Esophagus squamous epithelium (tissue), 4 donors: ENCODE data around the gene CDH13.

ENCODE experiments used
- POLR2A ChIP-seq, 4 donors: fragments of 450-650 bp; IDR thresholded peaks; one replicate each; pipeline ENCODE4 v1.6.1; 2017; ENCODE audit warnings: antibody characterized with exemption in 4 of 4, mild to moderate bottlenecking in 4 of 4, moderate library complexity in 3 of 4
- TF ChIP-seq, protein P1 (sequence below), 6 experiments: fragments of 450-650 bp in 4 of 6; fragments of 200-600 bp in 2 of 6; sonication (generic) in 2 of 6; IDR thresholded peaks; one replicate each; pipeline ENCODE4 v1.5.1; 2016 to 2019; ENCODE audit warnings: antibody characterized with exemption in 6 of 6, mild to moderate bottlenecking in 4 of 6, moderate library complexity in 4 of 6

DNA sequence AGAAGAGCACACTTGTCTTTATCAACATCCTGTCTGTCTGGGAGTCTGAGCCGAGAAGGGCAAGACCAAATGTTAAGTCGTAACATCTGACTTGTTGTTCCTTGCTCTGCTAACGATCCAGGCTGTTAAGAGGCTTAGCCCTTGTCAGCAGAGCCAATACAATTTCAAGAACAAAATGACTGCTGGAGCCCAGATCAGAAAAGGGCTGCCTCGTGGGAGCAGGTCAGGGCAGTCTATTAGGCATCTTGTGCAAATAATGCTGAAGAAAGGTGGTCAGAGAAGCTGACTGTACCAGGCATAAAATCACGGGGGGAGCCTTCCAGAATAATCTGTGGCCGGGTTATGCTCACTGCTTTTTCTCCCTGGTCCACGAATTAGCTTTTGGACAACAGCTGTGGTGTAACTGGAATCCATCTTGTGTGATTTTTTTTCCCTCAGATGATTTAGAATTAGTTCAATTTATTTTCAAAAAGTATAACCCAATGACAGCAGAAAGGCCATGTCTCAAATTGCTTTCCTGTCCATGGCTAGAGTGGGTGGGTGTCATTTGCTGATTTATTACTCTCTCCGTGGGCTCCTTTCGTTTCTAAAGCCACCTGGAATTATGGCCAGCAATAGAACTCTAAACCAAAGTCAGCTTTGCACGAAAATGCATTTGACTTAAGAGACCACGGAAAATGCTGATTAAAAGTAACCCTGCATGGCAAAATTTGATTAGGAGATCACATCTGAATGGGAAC, 959.9 kb downstream of the CDH13 start:
- TF ChIP-seq, protein P1, sequence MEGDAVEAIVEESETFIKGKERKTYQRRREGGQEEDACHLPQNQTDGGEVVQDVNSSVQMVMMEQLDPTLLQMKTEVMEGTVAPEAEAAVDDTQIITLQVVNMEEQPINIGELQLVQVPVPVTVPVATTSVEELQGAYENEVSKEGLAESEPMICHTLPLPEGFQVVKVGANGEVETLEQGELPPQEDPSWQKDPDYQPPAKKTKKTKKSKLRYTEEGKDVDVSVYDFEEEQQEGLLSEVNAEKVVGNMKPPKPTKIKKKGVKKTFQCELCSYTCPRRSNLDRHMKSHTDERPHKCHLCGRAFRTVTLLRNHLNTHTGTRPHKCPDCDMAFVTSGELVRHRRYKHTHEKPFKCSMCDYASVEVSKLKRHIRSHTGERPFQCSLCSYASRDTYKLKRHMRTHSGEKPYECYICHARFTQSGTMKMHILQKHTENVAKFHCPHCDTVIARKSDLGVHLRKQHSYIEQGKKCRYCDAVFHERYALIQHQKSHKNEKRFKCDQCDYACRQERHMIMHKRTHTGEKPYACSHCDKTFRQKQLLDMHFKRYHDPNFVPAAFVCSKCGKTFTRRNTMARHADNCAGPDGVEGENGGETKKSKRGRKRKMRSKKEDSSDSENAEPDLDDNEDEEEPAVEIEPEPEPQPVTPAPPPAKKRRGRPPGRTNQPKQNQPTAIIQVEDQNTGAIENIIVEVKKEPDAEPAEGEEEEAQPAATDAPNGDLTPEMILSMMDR (IDR thresholded peaks at IDR 0.05), result no peak
- no peak for TF ChIP-seq POLR2A (IDR thresholded peaks at IDR 0.05)
